Liver (tissue), 3 donors: ENCODE results near the gene NFAT5.

Experiments
- GABPA ChIP-seq, 2 donors: IDR thresholded peaks in 1 of 2; conservative IDR thresholded peaks in 1 of 2; 2 replicates each; pipeline ENCODE4 v1.6.1; 2016; ENCODE audit warnings: antibody characterized with exemption in 2 of 2, mild to moderate bottlenecking in 1 of 2, moderate library complexity in 1 of 2
- RXRA ChIP-seq, 2 donors: IDR thresholded peaks; 2 replicates each; pipeline ENCODE4 v1.6.1; 2017 to 2018; ENCODE audit warnings: antibody characterized with exemption in 2 of 2, mild to moderate bottlenecking in 1 of 2
- TF ChIP-seq, protein P1 (sequence below): fragments of 150-350 bp; IDR thresholded peaks from 2 replicates; pipeline ENCODE4 v1.5.1; 2017; ENCODE audit warnings: improper control_type of control experiment, low read depth, low read length; ENCODE audit not compliant: missing input control
- donor health status: healthy.
- donor health status: healthy.

- TF ChIP-seq, protein P1, sequence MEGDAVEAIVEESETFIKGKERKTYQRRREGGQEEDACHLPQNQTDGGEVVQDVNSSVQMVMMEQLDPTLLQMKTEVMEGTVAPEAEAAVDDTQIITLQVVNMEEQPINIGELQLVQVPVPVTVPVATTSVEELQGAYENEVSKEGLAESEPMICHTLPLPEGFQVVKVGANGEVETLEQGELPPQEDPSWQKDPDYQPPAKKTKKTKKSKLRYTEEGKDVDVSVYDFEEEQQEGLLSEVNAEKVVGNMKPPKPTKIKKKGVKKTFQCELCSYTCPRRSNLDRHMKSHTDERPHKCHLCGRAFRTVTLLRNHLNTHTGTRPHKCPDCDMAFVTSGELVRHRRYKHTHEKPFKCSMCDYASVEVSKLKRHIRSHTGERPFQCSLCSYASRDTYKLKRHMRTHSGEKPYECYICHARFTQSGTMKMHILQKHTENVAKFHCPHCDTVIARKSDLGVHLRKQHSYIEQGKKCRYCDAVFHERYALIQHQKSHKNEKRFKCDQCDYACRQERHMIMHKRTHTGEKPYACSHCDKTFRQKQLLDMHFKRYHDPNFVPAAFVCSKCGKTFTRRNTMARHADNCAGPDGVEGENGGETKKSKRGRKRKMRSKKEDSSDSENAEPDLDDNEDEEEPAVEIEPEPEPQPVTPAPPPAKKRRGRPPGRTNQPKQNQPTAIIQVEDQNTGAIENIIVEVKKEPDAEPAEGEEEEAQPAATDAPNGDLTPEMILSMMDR, result no peak
- TF ChIP-seq RXRA (IDR thresholded peaks at IDR 0.05) (no peak), GABPA (IDR thresholded peaks at IDR 0.05 in 1 of 2, conservative IDR thresholded peaks at IDR 0.05 in 1 of 2) (no peak)
Observed at GRCh38 chr16:69724414-69724873, 158.7 kb downstream of the NFAT5 start.
